GM19193 (cell line): ENCODE data around the gene NEU2.

Experiments
- POLR2A ChIP-seq: IDR thresholded peaks from 4 replicates; pipeline ENCODE4 v1.6.1; 2011; ENCODE audit not compliant: insufficient read depth, insufficient read length; ENCODE audit errors: extremely low read depth

NEU2 gene

GRCh38 chr2:233023007-233023760 is 9.3 kb upstream of the NEU2 start:
- no peak for TF ChIP-seq POLR2A

DNA sequence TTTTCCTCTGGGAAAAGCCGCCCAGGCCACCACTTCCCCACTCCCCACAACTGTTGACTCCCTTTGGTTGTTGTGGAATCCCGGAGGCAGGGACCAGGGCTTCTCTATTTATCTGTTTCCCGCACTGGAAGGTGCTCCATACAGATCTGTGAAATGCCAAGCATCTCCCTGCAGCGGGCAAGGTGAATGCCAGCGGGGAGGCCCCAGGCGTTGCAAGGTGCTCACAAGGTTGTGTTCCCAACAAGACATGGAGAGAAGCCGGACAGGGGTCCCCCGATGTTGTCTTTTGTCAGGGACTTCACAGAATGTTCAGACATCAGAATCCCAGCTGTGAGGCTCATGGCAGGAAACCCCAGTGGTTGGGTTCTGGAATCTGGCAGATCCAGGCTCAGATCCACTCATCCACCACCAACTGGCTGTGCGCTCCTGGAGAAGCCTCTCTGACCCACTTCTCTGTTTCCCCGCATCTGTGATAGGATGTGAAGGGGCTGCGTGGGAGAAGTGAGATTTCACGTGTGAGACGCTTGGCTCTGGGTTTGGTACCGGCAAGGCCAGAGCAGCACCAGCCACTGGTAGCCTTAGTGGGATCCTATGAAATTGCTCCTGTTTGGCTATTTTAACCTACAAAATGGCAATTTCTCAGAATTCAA is 8.6 kb upstream of the NEU2 start:
- TF ChIP-seq POLR2A, result no peak

DNA sequence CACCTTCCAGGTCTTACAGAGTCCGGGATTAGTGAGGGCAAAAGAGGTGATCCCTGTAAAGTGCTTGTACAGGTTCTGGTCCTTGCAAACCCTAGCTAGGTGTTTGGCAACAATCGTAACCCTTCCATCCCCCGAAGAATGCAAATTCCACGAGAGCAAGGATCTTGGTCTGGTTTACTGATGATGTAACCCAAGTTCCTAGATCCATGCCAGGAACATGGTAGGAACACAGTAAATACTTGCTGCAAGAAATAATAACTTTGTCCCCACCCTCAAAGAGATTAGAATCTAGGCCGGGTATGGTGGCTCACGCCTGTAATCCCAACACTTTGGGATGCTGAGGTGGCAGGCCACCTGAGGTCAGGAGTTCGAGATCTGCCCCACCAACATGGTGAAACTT is 6.8 kb upstream of the NEU2 start:
- no peak for TF ChIP-seq POLR2A

DNA sequence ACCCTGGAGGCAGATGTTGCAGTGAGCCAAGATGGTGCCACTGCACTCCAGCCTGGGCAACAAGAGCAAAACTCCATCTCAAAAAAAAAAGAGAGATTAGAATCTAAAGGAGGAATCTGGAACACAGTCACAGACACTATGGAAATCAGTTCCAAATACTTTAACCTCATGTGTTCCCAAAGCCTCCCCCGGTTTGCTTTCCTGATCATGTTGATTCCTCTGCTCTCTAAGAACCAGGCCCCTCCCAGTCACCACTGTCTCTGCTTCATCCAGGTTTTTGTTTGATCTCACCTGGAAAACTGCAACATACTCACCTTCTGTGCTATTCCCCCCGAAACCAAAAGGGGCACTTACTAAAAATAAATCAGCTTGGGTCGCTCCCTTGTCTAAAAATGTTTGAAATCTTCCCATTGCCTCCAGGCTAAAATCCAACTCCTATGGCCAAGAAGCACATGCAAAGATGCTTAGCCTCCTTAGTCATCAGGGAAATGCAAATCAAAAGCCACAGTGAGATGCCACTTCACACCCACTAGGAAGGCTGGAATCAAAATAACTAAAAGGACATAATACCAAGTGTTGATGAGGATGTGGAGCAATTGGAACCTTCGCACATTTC is 6.2 kb upstream of the NEU2 start:
- TF ChIP-seq POLR2A, result no peak

GRCh38 chr2:233029321-233029720 is 3.2 kb upstream of the NEU2 start:
- no peak for TF ChIP-seq POLR2A

DNA sequence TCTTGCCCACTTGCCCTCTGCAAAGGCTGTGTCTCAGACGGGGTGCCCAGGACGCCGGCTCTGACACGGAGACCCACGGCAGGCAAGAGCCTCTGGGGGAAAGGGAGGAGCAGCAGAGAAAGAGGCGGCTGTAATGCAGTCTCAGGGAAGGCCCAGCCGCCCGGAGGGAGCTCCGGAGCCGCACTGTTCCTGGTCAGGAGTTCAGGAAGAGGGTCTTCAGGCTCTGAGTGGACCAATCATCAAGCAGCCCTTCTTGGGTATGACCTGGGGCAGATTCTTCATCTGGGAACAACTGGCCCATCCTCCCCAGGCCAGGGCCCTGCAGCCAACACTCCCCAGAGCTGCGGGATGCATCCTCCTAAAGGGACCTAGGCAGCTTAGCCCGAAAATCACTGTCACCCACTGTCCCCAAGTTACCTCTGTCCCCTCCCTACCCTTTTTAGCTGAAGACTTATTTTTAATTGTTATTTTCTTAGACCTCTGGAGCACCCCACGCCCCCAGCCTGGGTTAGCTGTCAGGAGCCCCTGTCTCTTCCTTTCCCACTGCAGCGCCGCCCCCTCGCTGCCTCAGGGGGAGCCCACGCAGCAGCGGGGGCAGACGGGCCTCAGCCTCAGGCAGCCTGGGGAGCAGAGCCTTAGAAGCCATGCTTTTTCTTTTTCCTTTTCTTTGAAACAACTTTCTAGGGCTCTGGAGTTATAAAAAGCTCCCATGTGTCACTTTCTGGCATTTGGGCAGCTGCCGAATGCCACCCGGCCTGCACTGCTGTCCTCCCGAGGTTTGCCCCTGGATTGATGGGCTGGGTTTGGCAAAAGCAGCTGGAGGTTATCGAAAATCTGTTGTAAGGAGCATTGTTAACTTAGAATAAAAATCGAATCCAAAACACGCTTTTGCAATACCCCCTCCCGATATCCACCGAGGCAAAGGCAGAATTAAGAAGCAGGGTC is 644 bp upstream of the NEU2 start:
- TF ChIP-seq POLR2A, result no peak

GRCh38 chr2:233033672-233034071 is 1.2 kb downstream of the NEU2 start:
- TF ChIP-seq POLR2A, result no peak

DNA sequence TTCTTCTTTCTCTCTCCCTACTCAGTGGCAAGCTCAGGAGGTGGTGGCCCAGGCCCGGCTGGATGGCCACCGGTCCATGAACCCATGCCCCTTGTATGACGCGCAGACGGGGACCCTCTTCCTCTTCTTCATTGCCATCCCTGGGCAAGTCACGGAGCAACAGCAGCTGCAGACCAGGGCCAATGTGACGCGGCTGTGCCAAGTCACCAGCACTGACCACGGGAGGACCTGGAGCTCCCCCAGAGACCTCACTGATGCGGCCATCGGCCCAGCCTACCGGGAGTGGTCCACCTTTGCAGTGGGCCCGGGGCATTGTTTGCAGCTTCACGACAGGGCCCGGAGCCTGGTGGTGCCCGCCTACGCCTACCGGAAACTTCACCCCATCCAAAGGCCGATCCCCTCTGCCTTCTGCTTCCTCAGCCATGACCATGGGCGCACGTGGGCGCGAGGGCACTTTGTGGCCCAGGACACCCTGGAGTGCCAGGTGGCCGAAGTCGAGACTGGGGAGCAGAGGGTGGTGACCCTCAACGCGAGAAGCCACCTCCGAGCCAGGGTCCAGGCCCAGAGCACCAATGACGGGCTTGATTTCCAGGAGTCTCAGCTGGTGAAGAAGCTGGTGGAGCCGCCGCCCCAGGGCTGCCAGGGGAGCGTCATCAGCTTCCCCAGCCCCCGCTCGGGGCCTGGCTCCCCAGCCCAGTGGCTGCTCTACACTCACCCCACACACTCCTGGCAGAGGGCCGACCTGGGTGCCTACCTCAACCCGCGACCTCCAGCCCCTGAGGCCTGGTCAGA is 1.8 kb downstream of the NEU2 start:
- TF ChIP-seq POLR2A, result no peak

GRCh38 chr2:233035426-233036161 is 3.1 kb downstream of the NEU2 start:
- TF ChIP-seq POLR2A, result no peak

GRCh38 chr2:233036162-233036838 is 3.8 kb downstream of the NEU2 start:
- no peak for TF ChIP-seq POLR2A

DNA sequence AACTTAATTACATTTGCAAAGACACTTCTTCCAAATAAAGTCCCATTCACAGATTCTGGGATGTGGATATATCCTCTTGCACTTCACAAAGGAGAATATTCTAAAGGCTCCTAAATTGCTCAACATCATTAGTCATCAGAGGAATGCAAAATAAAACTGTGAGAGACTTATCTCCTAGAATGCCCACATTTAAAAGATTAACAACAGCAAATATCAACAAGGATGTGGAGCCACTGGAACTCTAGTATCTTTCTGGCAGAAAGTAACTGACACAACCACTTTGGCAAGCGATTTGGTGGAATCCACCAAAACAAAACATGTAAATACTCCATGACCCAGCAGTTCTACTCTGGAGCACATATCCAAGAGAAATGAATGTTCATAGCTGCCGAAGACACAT is 4.6 kb downstream of the NEU2 start:
- TF ChIP-seq POLR2A, result no peak

GRCh38 chr2:233039212-233039845 is 6.9 kb downstream of the NEU2 start:
- TF ChIP-seq POLR2A, result no peak
